ENCODE data around the gene CNTNAP4. TPM values are rescaled to one million over a fixed set of nuclear protein-coding genes. Genes with fewer than 3 reads are reported as not detected.

Gene CNTNAP4
- total RNA-seq, 1 experiment from 2014 or later, result not detected

GRCh38 chr16:76500006-76500405, 222.8 kb downstream of the CNTNAP4 start:
- Histone ChIP-seq H2BK120ac (ENCODE audit: low read depth, low read length, poor library complexity, severe bottlenecking) (no peak overlapping the region), H3K9ac (ENCODE audit: extremely low read depth, insufficient read length, low read length) (no peak overlapping the region), H2BK15ac (ENCODE audit: low read depth, low read length) (no peak overlapping the region), H2BK20ac (ENCODE audit: low read depth, low read length, poor library complexity, severe bottlenecking) (no peak overlapping the region), H4K20me1 (ENCODE audit: control insufficient read depth, insufficient read depth, insufficient read length) (no peaks in the 10 kb centered on the region), H4K91ac (ENCODE audit: insufficient read length, low read depth, low read length) (no peak overlapping the region), H2BK12ac (ENCODE audit: insufficient read length, low read depth, low read length) (no peak overlapping the region), H3K9me3 (ENCODE audit: control insufficient read depth, low read depth, low read length) (no peaks in the 10 kb centered on the region), H3K4me2 (ENCODE audit: insufficient read depth, insufficient read length, low read length) (no peak overlapping the region), H3K4me1 (ENCODE audit: insufficient read depth, low read length) (no peaks in the 10 kb centered on the region), H3K18ac (ENCODE audit: insufficient read length, low read depth, low read length) (no peak overlapping the region), H3T11ph (ENCODE audit: low read length) (no peak overlapping the region), H3K4ac (ENCODE audit: low read depth, low read length) (no peak overlapping the region), H3K79me2 (ENCODE audit: insufficient read depth, low read length) (no peaks in the 10 kb centered on the region), H3K56ac (ENCODE audit: insufficient read length, low read depth, low read length) (no peak overlapping the region), H4K5ac (ENCODE audit: insufficient read length, low read depth, low read length) (no peak overlapping the region), H2AK5ac (ENCODE audit: insufficient read length, low read length) (no peak overlapping the region), H4K8ac (replicated peaks; ENCODE audit: insufficient read length, low read depth, low read length) (no peak overlapping the region), H3K14ac (ENCODE audit: insufficient read depth, low read length) (no peak overlapping the region), H3K23ac (ENCODE audit: insufficient read length, low read depth, low read length) (no peak overlapping the region), H3K27me3 (ENCODE audit: insufficient read depth, low read length) (no peaks in the 10 kb centered on the region), H3K23me2 (ENCODE audit: insufficient read length, low read depth, low read length, poor library complexity, severe bottlenecking) (no peaks in the 10 kb centered on the region), H2BK5ac (ENCODE audit: insufficient read length, low read length) (no peak overlapping the region), H3K27ac (ENCODE audit: insufficient read length, low read depth, low read length) (no peak overlapping the region), H2AFZ (ENCODE audit: low read length) (no peak overlapping the region), H3K79me1 (ENCODE audit: insufficient read depth, low read depth, low read length, poor library complexity, severe bottlenecking) (no peaks in the 10 kb centered on the region)
- Mint-ChIP-seq H3K9me3 (no peaks in the 10 kb centered on the region), H3K4me1 (peaks cover 2% of the 10 kb centered on the region in 2 experiments; a peak in 2 of 4 replicates), H3K36me3 (ENCODE audit: insufficient read depth in 1 of 3, low read depth in 3 of 3) (no peaks in the 10 kb centered on the region), H3K27me3 (ENCODE audit: low read depth) (no peaks in the 10 kb centered on the region; the same call in 1 of the 2 replicates), H3K4me3 (no peak overlapping the region), H3K27ac (no peak overlapping the region)
- no CpG with 5 or more reads among the region's 21 CpGs for WGBS (ENCODE audit: extremely low coverage, insufficient read length, low lambda C conversion rate)
- no peak for TF ChIP-seq CTCF (conservative IDR thresholded peaks at IDR 0.05)
- DNase-seq, result no peak

Data from H9 (cell line).